Cardiac fibroblast (primary cell): Measurements from ENCODE around the gene NPTX2.
A peak's percentile ranks its signal among the peaks of the same experiment; 100 is the strongest.

Source experiments
- DNase-seq, 2 donors: peaks; one replicate each; pipeline versions ENCODE4 v3.0.0 to v3.0.0-alpha.2; 2010; ENCODE audit warnings: low read depth in 2 of 2
- H3K4me3 ChIP-seq, 2 donors: replicated peaks in 1 of 2; 1 replicate in 1 of 2; 2 replicates in 1 of 2; pipeline ENCODE4 v1.5.1; 2011; ENCODE audit warnings: low read depth in 2 of 2, low read length in 2 of 2, mild to moderate bottlenecking in 2 of 2, moderate library complexity in 1 of 2
- TF ChIP-seq, protein P1 (sequence below): IDR thresholded peaks from one replicate; pipeline ENCODE4 v1.5.1; 2011; ENCODE audit warnings: low read depth, mild to moderate bottlenecking, low read length, inconsistent platforms

Gene NPTX2

DNA sequence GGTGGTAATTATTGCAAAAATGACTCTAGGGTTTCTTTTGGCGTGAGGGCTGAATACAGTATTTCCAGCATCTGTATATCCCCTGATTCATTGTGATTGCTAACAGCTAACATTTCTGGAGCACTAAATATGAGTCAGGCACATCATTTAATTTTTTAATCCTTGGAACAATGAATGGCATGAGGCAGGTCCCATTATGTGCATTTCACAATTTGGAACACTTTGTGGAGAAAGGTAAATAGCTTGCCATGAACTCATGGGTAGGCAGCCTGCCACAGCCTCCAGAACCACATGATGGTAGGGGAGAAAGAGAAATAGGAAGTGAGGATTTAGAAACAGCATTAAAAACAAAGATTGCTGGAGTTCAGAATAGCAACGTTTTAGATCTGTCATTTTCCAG is 1.7 kb downstream of the NPTX2 start:
- TF ChIP-seq, protein P1, sequence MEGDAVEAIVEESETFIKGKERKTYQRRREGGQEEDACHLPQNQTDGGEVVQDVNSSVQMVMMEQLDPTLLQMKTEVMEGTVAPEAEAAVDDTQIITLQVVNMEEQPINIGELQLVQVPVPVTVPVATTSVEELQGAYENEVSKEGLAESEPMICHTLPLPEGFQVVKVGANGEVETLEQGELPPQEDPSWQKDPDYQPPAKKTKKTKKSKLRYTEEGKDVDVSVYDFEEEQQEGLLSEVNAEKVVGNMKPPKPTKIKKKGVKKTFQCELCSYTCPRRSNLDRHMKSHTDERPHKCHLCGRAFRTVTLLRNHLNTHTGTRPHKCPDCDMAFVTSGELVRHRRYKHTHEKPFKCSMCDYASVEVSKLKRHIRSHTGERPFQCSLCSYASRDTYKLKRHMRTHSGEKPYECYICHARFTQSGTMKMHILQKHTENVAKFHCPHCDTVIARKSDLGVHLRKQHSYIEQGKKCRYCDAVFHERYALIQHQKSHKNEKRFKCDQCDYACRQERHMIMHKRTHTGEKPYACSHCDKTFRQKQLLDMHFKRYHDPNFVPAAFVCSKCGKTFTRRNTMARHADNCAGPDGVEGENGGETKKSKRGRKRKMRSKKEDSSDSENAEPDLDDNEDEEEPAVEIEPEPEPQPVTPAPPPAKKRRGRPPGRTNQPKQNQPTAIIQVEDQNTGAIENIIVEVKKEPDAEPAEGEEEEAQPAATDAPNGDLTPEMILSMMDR = no peak
- peak in 1 of 2 donors; percentile 12 for DNase-seq
- no peak overlapping the region for H3K4me3 ChIP-seq

DNA sequence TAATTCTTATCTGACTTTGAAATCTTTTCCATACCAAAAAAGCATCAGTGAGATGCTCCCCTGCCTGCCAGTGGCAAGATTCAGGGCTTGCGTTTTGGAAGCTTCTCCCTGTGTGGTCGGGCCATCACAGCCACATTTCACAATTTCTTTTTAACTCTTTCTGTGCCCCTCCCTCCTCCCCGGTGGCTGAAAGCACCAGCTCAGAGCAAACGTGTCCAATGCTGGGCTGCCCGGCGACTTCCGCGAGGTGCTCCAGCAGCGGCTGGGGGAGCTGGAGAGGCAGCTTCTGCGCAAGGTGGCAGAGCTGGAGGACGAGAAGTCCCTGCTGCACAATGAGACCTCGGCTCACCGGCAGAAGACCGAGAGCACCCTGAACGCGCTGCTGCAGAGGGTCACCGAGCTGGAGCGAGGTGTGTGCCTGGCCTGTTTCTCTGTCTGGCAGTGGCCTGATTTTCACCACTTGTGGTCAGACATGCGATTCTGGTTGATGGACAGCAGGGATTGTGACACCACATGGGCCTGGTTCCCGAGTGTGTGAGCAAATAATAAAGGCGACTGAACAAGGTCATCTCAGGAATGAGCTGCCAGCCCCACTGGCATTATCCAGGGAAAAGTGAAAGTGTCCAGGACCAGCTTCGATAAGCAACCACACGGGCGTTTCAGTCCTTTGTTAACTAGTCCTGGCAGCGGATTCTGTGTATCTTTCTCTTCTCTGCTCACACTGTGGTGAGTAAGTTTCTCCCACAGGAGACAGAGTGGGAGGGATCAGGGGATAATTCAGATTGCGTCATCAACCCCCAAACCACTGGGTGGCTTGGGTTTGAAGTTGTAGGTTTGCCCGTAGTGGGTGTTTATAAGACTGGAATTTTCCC is 2.6 kb downstream of the NPTX2 start:
- peak; percentile 10 to 69 for DNase-seq
- TF ChIP-seq, protein P1 = no peak
- H3K4me3 ChIP-seq = peak overlapping the region in 1 of 2 donors; percentile 21

DNA sequence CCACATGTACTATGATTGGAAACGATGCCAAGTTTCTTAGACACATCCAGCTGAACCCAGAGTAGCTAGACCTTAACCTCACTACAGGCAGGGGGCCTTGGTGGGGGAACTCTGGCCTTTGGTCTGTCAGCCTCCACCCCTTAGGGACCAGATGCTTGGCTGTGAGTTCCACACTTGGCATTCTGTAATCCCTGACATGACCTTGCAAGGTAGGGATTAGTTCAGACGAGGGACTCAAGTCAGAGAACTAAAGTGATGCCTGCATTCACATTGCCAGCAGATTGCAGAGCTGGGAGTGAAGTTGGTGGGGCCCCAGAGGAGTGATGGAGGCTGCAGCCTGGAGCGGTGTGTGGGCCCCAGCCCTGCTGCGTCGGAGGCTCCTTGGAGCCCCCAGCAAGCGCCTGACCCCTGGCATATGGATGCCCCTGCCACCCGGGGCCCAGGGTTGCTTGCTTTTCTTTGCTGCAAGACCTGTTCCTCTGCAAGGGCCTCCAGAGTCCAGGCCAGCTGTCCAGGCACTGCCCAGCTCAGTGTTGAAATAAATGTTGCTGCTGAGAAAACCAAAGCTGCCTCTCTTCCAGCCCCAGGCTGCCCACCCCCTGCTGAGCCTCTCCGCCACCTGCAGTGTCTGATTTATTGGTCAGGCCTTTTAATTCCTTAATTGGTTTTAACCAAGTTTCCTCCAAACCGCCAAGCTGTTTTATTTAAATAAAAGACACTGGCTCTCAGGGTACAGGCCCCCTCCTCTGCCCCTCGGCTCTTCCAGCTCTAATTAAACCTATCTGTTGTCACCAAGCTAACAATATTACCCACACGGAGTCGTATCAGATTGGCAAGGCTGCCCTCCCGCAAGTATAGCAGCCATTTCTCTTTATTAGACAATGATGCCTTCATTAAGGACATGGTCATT is 4.7 kb downstream of the NPTX2 start:
- TF ChIP-seq, protein P1 = no peak
- no peak overlapping the region for H3K4me3 ChIP-seq
- DNase-seq = no peak

DNA sequence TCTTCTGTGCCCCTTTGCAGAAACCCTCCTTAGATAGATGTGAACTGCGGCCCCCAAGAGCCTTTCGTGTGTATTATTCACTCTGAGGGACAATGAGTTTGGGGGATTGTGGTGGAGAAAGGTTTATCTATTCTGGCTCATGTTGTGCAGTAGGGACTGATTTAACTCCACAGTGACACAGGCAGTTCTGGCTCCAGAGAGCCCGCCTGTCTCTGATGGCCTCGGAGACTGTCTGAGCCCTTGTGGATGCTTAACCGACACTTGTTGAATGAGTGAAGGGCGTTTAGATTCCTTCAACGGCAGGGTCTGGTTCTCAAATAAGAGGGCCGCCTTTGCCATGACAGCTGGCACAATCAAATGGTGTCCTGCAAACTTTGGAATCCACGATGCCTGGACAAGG is 5.8 kb downstream of the NPTX2 start:
- DNase-seq = no peak
- H3K4me3 ChIP-seq = no peak overlapping the region
- TF ChIP-seq, protein P1 = no peak

DNA sequence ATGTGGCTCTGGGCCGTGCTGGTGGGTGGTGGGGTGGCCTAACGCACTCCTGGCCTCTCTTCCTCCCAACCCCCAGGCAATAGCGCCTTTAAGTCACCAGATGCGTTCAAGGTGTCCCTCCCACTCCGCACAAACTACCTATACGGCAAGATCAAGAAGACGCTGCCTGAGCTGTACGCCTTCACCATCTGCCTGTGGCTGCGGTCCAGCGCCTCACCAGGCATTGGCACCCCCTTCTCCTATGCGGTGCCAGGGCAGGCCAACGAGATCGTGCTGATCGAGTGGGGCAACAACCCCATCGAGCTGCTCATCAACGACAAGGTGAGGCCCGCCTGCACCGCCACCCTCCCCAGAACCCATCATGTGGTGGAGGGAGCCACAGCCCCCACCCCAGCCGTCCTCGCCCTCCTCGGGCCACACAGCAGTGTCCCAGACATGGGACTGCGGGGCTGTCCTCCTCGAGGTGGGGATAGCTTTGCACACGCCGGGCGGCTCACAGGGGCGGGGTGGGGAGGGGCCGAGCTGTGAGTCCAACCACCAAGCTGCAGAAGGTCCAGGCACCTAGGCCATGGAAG is 7.8 kb downstream of the NPTX2 start:
- TF ChIP-seq, protein P1 = no peak
- no peak overlapping the region for H3K4me3 ChIP-seq
- DNase-seq = no peak
